OCI-LY7 (cell line): ENCODE data around the gene PRSS2.
"Not testable (repeated sequence)": the region's sequence is repeated elsewhere in the genome, so short reads cannot be mapped to it uniquely, and the experiment has no call there.

Source experiments
- EZH2phosphoT487 ChIP-seq: fragments of 200-600 bp; sonication (generic); IDR thresholded peaks from 2 replicates; pipeline ENCODE4 v1.6.1; 2018; ENCODE audit warnings: low read depth, borderline replicate concordance, mild to moderate bottlenecking, mixed run types, antibody characterized with exemption, low read length, moderate library complexity, mixed read lengths
- TF ChIP-seq, protein P1 (sequence below): fragments of 200-600 bp; sonication (generic); conservative IDR thresholded peaks from 2 replicates; pipeline ENCODE4 v1.5.1; 2014; ENCODE audit warnings: mild to moderate bottlenecking, antibody characterized with exemption, low read length, moderate library complexity, mixed read lengths

DNA sequence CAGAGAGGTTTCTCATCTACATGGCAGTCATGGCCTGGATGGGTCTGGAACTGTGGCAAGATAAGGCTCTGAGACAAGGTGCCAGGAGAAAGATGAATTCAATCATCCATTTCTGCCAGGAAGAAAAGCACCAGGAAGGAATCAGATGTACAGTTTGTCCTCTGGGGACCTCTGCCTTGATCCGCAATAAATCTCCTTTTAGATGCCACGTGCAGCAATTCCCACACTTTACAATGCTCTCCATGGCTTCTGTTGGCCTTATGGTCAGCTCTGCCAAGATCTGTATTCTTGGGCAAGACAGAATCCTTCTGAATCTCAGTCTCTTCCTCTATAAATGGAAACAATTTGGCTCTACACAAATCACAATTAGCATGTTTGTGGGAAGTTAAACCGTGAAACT, 12.5 kb upstream of the PRSS2 start:
- TF ChIP-seq, protein P1, sequence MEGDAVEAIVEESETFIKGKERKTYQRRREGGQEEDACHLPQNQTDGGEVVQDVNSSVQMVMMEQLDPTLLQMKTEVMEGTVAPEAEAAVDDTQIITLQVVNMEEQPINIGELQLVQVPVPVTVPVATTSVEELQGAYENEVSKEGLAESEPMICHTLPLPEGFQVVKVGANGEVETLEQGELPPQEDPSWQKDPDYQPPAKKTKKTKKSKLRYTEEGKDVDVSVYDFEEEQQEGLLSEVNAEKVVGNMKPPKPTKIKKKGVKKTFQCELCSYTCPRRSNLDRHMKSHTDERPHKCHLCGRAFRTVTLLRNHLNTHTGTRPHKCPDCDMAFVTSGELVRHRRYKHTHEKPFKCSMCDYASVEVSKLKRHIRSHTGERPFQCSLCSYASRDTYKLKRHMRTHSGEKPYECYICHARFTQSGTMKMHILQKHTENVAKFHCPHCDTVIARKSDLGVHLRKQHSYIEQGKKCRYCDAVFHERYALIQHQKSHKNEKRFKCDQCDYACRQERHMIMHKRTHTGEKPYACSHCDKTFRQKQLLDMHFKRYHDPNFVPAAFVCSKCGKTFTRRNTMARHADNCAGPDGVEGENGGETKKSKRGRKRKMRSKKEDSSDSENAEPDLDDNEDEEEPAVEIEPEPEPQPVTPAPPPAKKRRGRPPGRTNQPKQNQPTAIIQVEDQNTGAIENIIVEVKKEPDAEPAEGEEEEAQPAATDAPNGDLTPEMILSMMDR, result not testable (repeated sequence)
- TF ChIP-seq EZH2phosphoT487, result not testable (repeated sequence)
